ENCODE results near the gene SLC25A48.
"Not testable (repeated sequence)": the region's sequence is repeated elsewhere in the genome, so short reads cannot be mapped to it uniquely, and the experiment has no call there.

Gene SLC25A48

DNA sequence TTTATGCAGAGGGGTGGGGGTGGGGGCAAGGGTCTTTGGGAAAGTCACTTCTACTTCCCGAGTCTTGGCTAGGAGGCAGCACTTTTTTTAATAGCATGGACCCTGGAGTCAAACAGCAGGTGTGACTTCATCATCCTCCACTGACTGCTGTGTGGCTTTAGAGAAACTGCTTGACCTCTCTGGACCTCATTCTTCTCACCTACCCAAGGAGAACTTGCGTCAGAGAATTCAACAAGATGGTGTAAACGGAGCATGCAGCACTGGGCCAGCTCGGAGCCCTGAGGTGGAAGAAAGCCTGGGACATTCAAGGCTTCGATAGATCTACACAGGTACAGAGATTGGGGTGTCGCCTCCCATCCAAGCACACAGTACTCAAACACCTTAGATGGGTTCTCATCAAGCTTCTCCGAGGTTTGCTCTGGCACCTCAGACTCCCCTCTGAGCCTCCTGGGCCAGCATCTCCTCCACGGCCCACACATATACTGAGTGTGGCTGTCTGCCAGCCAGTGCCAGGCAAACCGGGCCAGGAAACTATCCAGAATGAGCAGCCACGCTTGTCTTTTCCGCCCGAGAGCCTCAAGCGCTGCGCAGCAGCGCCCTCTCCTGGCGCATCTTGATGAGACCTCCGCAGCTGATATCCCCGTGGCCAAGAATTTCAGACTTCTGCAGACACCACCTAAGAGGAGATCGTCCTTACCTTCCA, 4.6 kb upstream of the SLC25A48 start:
- DNase-seq (ENCODE audit: low spot score), result peak; percentile 85

GRCh38 chr5:135830384-135830700, 4.1 kb upstream of the SLC25A48 start:
- no peak for DNase-seq (ENCODE audit: low spot score)

GRCh38 chr5:135830876-135831275, 3.6 kb upstream of the SLC25A48 start:
- DNase-seq (ENCODE audit: low spot score), result peak; percentile 31

GRCh38 chr5:135831439-135831838, 3.0 kb upstream of the SLC25A48 start:
- peak; percentile 25 for DNase-seq (ENCODE audit: low spot score)

GRCh38 chr5:135831851-135832555, 2.5 kb upstream of the SLC25A48 start:
- peak; percentile 34 for DNase-seq (ENCODE audit: low spot score)

DNA sequence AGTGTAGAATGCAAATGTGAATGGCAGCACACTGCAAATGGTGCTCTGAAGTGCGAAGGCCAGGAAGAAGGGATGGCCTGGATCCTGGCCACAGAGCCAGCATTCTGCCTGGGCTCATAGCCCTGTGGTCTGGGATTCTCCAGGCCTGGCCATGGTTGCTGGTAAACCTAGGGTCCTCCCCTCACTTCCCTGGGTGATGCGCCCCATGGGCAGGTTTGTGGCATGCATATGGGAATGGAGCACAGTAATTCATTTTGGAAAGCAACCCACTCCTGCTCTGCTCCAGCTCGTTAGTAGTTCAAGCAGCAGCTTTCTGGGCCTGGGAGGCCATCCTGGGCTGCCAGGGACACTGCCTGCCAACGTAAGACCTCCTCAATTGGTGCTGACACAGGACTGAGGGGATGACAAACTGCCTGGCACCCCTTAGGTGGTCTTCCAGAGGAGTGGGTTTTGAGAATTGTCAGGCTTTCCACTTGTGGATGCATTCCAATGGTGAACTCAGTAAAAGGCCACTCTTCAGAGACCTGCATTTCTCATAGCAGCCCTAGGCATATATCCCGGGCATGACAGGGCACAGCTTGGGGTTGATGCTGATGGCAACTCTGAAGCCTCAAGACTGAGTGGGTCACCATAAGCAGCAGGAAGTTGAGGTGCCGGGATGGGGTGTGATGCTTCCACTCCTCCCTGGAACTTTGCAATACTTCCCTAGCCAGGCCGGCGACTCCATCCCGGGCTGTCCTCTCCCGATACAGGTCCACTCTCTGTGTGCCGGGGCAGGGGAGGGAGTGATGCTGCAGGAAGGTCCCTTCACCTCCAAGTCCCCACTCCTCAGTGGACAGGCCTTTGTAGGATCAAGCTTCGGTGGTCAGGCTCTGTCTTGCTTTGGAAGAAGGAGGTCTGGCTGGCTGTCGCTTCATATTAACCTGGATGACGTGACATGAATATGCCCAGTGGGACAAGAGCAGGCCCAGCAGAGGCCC, 1.2 kb upstream of the SLC25A48 start:
- DNase-seq (ENCODE audit: low spot score), result peak; percentile 39

DNA sequence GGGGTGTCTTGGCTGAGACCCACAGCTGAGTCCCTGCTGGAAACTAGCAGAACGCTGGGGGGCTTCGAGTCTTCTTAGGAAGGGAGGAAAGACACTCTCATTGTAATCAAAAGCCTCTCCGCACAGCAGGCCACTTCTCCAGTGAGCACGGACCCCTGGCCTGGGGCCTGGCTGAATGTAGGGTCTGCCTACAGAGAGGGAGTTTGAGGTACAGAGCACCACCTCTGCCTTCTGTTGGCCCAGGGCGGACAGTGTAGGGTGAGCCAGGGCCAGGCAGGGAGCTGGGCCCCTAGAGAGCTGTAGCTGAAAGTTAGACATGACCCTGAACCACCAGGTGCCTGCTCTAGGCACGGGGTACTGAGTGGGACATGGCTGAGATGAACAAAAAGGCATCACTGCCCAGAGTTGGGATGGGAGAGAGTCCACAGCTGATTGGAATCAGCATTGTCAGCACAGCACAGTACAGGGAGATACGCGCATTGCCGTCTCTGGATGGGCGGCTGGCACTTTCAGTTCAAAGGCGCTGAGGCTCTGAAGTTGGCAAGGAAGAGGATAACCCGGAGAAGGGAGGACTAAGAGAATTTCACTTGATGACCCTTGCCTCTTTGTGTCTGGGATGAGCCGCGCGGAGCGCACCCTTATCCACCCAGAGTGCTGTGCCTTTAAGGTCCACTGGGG, 363 bp upstream of the SLC25A48 start:
- peak; percentile 43 for DNase-seq (ENCODE audit: low spot score)

- DNase-seq (ENCODE audit: low spot score), result peak; percentile 31
These were observed 1.3 kb downstream of the SLC25A48 start for GRCh38 chr5:135835766-135836165.

- DNase-seq (ENCODE audit: low spot score), result not testable (repeated sequence)
These were observed 3.9 kb downstream of the SLC25A48 start for GRCh38 chr5:135838395-135838794.

DNA sequence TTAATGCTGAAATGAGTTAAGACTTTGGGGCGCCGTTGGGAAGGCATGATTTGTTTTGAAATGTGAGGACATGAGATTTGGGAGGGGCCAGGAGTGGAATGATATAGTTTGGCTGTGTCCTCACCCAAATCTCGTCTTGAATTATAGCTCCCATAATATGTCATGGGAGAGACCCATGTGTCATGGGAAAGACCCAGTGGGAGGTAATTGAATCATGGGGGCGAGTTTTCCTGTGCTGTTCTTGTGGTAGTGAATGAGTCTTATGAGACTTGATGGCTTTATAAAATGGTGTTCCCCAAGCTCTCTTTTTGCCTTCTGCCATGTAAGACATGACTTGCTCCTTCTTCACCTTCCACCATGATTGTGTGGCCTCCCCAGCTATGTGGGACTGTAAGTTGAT, 5.1 kb downstream of the SLC25A48 start:
- no peak for DNase-seq (ENCODE audit: low spot score)

DNA sequence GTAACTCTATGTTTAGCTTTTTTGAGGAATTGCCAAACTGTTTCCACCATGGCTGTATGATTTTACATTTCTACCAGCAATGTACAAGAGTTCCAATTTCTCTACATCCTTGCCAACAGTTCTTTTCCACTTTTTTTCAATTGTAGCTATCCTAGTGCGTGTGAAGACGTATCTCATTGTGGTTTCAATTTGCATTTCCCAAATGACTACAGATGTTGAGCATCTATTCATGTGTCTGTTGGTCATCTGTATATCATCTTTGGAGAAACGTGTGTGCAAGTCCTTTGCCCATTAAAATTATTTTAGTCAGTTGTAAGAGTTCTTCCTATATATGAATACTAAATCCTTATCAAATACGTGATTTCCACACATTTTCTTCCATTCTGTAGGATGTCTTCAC, 6.5 kb downstream of the SLC25A48 start:
- DNase-seq (ENCODE audit: low spot score), result no peak

DNA sequence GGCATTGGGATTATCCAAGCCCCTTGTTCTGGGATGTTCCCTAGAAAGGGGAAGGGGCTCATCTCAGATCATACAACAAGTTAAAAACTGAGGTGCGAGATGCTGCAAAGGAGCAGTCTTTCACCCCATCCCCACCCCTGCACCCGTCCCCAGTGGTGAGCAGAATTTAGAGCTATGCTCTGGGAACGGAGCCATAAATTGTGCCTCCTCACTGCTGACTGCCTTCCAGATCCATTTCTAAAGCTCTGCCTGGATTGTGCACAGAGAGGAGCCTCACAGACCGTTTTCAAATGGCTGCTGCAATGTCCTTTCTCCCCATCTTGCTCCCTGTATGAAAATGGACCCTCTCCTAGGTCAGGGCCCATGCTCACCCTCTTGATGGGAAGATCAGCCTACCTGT, 8.3 kb downstream of the SLC25A48 start:
- no peak for DNase-seq (ENCODE audit: low spot score)

DNA sequence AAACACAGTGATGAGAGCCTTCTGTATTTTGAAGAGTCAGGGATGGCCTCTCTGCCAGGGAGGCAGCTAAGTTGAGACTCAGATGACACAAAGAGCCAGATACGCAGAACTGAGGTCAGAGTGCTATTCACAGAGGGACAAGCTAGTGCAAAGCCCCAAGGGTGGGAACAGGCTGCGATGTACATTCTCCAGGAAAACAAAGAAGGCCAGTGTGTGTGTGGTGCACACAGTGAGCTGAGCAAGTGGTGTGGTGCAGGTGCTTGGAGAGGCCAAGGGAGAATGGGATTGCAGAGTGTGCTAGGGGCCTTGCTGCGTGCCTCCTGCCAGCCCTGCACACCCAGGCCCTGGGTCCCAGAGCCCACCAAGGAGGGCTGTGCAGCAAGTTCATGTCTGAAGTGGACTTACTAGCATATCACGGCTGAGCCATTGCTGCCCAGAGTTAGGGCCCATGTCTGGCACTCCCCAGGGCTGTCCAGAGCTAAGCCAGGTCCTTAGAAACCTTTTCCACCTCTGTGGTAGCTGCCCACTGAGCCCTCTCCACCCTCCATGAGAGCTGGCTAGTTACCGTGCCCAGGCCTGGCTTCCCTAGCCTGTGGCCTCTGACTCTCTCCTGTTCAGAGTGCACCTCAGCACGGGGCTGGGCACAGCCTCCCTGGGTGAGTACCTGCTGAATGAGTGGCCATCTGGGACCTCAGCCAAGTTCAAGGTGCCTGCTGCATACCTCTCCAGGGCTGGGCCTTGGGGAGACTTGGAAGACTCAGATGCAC, 9.3 kb downstream of the SLC25A48 start:
- DNase-seq (ENCODE audit: low spot score), result no peak

DNA sequence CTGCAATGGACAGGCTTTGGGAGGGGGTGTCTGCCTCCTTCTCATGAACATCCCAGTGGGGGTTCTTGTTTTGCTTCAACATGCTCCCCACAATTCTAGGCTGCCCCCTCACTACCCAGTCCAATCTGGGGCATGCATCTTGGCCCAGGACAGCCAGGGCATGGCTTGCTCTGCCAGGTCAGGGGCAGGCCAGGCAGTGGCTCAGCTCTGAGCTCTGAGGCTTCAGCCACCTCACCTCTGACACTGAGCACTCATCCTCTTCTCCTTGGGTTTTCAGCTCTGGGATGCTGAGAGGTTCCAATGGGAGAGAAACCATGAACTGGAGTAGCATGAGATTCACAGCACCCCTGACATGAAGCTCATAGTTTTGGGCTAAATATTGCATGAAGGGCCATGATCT, 11.8 kb downstream of the SLC25A48 start:
- peak; percentile 14 for DNase-seq (ENCODE audit: low spot score)

DNA sequence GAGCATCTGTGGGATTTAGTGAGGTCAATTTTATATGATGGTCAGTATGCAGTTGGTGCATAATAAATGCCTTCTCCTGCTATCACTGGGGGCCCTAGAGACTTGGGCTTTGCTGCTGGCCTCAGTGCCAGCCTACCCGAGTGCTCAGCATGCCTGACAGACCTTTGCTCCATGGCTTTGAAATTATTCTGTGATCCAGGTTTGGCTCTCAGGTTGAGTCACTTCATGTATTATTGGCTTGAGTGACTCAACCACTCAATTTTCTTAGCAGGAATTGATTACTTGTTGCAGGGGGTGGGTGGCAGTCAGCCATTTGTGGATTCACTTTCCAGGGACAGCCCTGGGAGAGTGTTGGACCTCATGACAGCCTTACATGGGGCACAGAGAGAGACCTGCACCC, 13.5 kb downstream of the SLC25A48 start:
- no peak for DNase-seq (ENCODE audit: low spot score)

- no peak for DNase-seq (ENCODE audit: low spot score)
These were observed 15.8 kb downstream of the SLC25A48 start for GRCh38 chr5:135850231-135850630.

- DNase-seq (ENCODE audit: low spot score), result no peak
These were observed 16.2 kb downstream of the SLC25A48 start for GRCh38 chr5:135850671-135851070.

DNA sequence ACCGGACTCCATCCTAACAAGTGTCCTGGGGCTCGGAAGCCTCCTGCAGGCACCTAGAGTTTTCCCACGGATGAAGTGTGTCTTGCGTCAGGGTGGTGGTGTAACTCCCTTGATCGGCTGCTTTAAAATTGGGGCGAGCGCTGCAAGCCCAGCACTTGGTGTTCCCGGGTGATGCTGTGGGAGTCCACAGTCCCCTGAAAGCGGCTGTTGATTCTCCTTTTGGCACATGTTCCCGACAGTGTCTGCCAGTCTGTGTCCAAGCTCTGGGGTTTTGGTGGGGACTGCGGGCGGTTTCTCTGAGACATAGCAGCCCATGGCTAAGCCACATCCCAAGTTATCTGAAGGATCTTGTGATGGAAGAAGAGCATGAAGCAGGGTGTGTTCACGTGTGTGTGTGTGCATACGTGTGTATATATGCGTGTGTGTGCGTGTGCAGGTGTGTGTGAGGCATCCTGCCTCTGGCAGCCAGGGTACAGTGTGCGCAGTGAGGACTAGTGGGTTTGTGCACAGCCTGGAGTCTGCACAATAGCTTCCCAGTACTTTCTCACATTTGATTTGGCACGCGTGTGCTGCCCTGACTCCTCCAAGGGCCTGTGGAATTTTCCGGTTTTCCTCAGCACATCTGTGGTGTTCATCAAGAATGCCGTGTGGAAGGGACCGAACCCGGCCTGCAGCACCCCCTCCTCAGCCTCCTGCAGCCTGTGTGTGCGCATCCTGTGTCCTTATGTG, 16.9 kb downstream of the SLC25A48 start:
- no peak for DNase-seq (ENCODE audit: low spot score)

DNA sequence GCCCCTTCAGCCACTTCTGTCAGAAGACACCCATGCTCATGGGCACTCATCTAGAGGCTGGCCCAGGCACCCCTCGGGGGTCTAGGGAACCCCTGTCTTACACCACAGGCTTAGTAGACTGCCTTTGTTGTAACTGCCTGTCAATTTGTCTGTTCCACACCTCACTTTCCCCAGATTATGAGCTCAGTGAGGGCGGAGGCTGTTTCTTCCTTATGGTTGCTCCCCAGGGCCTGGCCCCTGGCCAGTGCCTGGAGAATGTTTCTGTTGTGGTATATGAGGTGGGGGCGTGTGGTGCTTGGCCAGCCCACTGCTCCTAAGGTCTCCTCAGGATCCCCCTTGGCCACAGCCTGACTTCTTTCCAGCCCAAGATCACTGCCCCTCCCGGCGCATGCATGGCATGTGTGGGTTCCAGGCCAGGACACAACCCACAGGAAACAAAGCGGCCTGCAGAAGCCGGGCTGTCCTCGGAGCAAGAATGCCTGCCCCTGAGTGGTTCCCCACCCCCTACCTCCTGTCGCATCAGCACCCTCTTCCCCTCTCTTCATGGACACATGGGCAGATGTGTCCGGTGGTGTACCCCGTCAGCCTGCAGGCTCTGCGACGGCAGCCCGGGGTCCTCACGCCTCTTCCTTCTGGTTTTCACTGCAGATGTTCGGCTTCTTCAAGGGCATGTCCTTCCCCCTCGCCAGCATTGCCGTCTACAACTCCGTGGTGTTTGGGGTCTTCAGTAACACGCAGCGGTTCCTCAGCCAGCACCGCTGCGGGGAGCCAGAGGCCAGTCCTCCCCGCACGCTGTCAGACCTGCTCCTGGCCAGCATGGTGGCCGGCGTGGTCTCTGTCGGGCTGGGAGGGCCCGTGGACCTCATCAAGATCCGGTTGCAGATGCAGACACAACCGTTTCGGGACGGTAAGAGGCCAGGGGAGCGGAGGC, 17.7 kb downstream of the SLC25A48 start:
- no peak for DNase-seq (ENCODE audit: low spot score)
